Vagina (tissue), 2 donors: Measurements from ENCODE around the gene ZNF687. TPM values are rescaled to one million over a fixed set of nuclear protein-coding genes. Genes with fewer than 3 reads are reported as not detected.

Experiments used
- DNase-seq, 2 donors: peaks; one replicate each; pipeline ENCODE4 v3.0.0-alpha.2; 2017; ENCODE audit errors: extremely low spot score in 2 of 2
- H3K27ac ChIP-seq: fragments of 200-600 bp; sonication (generic); one replicate; pipeline ENCODE4 v1.5.1; 2019
- H3K27me3 ChIP-seq: fragments of 200-600 bp; sonication (generic); one replicate; pipeline ENCODE4 v1.5.1; 2019
- H3K36me3 ChIP-seq, 2 donors: fragments of 200-600 bp; sonication (generic); one replicate each; pipeline ENCODE4 v1.5.1; 2017 to 2019
- H3K4me1 ChIP-seq: fragments of 200-600 bp; sonication (generic); one replicate; pipeline ENCODE4 v1.5.1; 2019
- H3K4me3 ChIP-seq, 2 donors: fragments of 200-600 bp; sonication (generic); 1 replicate in 1 of 2; 2 replicates in 1 of 2; pipeline ENCODE4 v1.5.1; 2016 to 2019
- H3K9me3 ChIP-seq: fragments of 200-600 bp; sonication (generic); one replicate; pipeline ENCODE4 v1.5.1; 2019
- CTCF ChIP-seq, 3 experiments: fragments of 450-650 bp in 2 of 3; fragments of 200-600 bp in 1 of 3; sonication (generic) in 1 of 3; IDR thresholded peaks; one replicate each; pipeline ENCODE4 v1.5.1; 2017 to 2019; ENCODE audit warnings: antibody characterized with exemption in 3 of 3, mild to moderate bottlenecking in 2 of 3, moderate library complexity in 2 of 3
- POLR2A ChIP-seq, 2 donors: fragments of 450-650 bp; IDR thresholded peaks; one replicate each; pipeline ENCODE4 v1.6.1; 2017; ENCODE audit warnings: antibody characterized with exemption in 2 of 2, mild to moderate bottlenecking in 2 of 2, moderate library complexity in 2 of 2
- POLR2AphosphoS5 ChIP-seq, 2 donors: sonication (generic); formaldehyde crosslinking; IDR thresholded peaks; one replicate each; pipeline ENCODE4 v1.9.0; 2017; ENCODE audit warnings: antibody characterized with exemption in 2 of 2, mild to moderate bottlenecking in 2 of 2, low read depth in 1 of 2; ENCODE audit not compliant: insufficient read depth in 1 of 2
- intact Hi-C: fragments of 100-400 bp; cut with DNase I; formaldehyde crosslinking; loops from one replicate; pipeline ENCODE4 v1.15.1; 2023
- total RNA-seq: library from RNA; depleted of rRNA; stranded (reverse); fragments of >200 nt; gene quantifications from one replicate; pipeline ENCODE4 v1.2.3, GENCODE V29; 2016

Gene ZNF687
- total RNA-seq, 1 donor from 2014 or later: 26.8 TPM

- Histone ChIP-seq H3K4me1 (peaks cover 5% of the 10 kb centered on the region), H3K36me3 (no peaks in the 10 kb centered on the region), H3K27me3 (no peaks in the 10 kb centered on the region), H3K27ac (no peak overlapping the region), H3K4me3 (no peak overlapping the region), H3K9me3 (no peaks in the 10 kb centered on the region)
- no peak for DNase-seq
- intact Hi-C loops: no loop called here
- TF ChIP-seq POLR2A (IDR thresholded peaks at IDR 0.05): no peak
Measured at GRCh38 chr1:151277249-151277648, 4.8 kb upstream of the ZNF687 start.

GRCh38 chr1:151281225-151281968, 702 bp upstream of the ZNF687 start:
- TF ChIP-seq CTCF (IDR thresholded peaks at IDR 0.05) (peak in 1 of 3 experiments; percentile 28), POLR2A (IDR thresholded peaks at IDR 0.05) (peak in 1 of 2 donors; percentile 68), POLR2AphosphoS5 (IDR thresholded peaks at IDR 0.05; ENCODE audit: insufficient read depth in 1 of 2, low read depth in 1 of 2) (peak; percentile 97 to 98)
- peaks cover 0 to 6% of the 10 kb centered on the region in 2 donors for H3K36me3 ChIP-seq
- no peaks in the 10 kb centered on the region for H3K9me3 ChIP-seq
- H3K4me1 ChIP-seq: peaks cover 23% of the 10 kb centered on the region
- H3K4me3 ChIP-seq: peak overlapping the region; percentile 52 to 81
- peak overlapping the region; percentile 96 for H3K27ac ChIP-seq
- DNase-seq: peak in 1 of 2 donors; percentile 99
- intact Hi-C loops: loop anchor here (5.0 kb wide), 1 partner anchor 61 kb away; no protein-coding TSS in a partner anchor
- no peaks in the 10 kb centered on the region for H3K27me3 ChIP-seq

DNA sequence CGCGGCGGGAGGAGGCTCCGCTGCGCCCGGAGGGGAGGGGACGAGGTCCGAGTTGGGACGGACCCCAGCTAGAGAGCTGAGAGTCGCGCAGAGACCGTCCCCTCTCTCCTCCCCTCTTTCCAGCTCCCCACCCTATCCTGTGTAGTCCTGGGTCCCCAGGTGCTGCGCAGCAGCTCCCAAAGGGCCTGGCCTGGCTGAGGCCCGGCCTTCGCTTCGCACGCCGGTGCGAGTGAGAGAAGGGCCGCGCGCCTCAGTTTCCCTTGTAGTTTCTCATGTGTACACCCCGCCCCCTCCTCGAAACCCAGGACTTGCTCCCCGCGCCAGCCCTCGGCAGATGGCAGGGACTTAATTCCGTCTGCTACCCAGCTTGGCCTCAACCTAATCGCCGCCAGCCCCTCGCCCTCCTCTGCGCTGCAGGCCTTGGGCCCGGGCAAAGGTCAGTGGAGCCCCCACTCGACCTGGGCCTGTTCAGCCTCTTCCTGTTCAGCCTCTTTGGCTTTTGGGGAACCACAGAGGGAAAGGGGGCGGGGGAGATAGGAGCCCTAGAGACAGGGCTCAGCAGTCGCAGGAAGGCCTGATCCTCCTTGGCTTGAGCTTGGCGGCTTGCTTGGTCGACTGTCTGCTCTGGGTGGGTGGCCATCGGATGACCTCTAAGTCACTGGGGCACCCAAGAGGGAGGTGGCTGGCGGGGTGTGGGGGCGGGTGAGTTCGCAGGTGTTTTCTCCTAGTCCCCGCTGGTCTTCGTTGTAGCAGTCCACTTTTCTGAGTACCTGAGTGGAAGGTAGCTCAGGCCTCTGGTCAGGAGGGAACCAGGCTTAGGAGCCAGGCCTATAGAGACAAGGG, 1.0 kb downstream of the ZNF687 start:
- Histone ChIP-seq H3K4me1 (peaks cover 23% of the 10 kb centered on the region), H3K9me3 (no peaks in the 10 kb centered on the region), H3K36me3 (peaks cover 0 to 23% of the 10 kb centered on the region in 2 donors), H3K27me3 (no peaks in the 10 kb centered on the region), H3K27ac (peak overlapping the region; percentile 96), H3K4me3 (peak overlapping the region; percentile 52 to 81)
- intact Hi-C loops: loop anchor here (1.0 to 5.0 kb wide), 2 partner anchors 44 to 59 kb away; partner anchors contain the start of gene PI4KB
- DNase-seq: no peak
- no peak for TF ChIP-seq POLR2AphosphoS5 (IDR thresholded peaks at IDR 0.05; ENCODE audit: insufficient read depth in 1 of 2, low read depth in 1 of 2)
- no peak for TF ChIP-seq CTCF (IDR thresholded peaks at IDR 0.05)
- TF ChIP-seq POLR2A (IDR thresholded peaks at IDR 0.05): no peak

DNA sequence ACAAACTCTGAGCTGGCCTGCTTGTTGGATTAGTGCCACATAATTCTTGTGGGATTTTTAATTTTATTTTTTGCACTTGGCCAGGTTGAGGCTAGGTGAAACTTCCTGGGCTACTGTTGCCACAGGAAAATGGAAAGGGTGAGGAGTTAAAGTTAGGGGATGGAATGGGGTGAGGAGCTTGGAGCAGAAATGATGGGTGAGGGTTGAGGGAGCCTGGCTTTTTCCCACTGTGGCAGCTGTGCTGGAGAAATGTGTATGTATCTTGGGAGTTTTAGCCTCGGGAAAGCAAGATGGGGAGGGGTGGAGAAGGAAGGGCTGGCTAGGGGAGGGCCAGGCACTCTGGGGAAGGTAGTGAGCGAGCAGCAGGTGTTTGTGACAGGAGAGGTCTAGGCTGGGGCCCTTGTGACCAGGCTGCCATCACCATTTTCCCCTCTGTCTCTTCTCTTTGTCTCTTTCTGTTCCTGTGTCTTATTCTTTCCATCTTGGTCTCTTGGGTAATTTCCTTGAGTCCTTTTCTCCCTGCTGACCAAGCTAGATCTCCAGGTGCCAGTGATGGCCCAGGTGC, 2.0 kb downstream of the ZNF687 start:
- Histone ChIP-seq H3K27me3 (no peaks in the 10 kb centered on the region), H3K36me3 (peaks cover 0 to 30% of the 10 kb centered on the region in 2 donors), H3K9me3 (no peaks in the 10 kb centered on the region), H3K4me3 (peak overlapping the region in 1 of 2 donors; percentile 52), H3K4me1 (peaks cover 23% of the 10 kb centered on the region), H3K27ac (no peak overlapping the region)
- no peak for DNase-seq
- intact Hi-C loops: loop anchor here (5.0 kb wide), 1 partner anchor 58 kb away; no protein-coding TSS in a partner anchor
- TF ChIP-seq POLR2A (IDR thresholded peaks at IDR 0.05): no peak
- TF ChIP-seq POLR2AphosphoS5 (IDR thresholded peaks at IDR 0.05; ENCODE audit: insufficient read depth in 1 of 2, low read depth in 1 of 2): no peak
- TF ChIP-seq CTCF (IDR thresholded peaks at IDR 0.05): no peak

GRCh38 chr1:151286619-151287340, 4.7 kb downstream of the ZNF687 start:
- intact Hi-C loops: no loop called here
- Histone ChIP-seq H3K9me3 (no peaks in the 10 kb centered on the region), H3K27me3 (no peaks in the 10 kb centered on the region), H3K36me3 (peaks cover 8 to 45% of the 10 kb centered on the region in 2 donors), H3K4me3 (no peak overlapping the region), H3K27ac (no peak overlapping the region), H3K4me1 (peaks cover 18% of the 10 kb centered on the region)
- DNase-seq: no peak
- no peak for TF ChIP-seq POLR2A (IDR thresholded peaks at IDR 0.05)
- TF ChIP-seq CTCF (IDR thresholded peaks at IDR 0.05): no peak
- TF ChIP-seq POLR2AphosphoS5 (IDR thresholded peaks at IDR 0.05; ENCODE audit: insufficient read depth in 1 of 2, low read depth in 1 of 2): no peak
